ENCODE results near the gene HTRA2.

The HTRA2 gene

GRCh38 chr2:74554820-74555531 lies 25.2 kb downstream of the HTRA2 start:
- TF ChIP-seq MAX (IDR thresholded peaks at IDR 0.05; ENCODE audit: low read depth, low read length): no peak
- TF ChIP-seq POLR2A (IDR thresholded peaks at IDR 0.05; ENCODE audit: extremely low read depth, insufficient read length): peak; percentile 26
- no peak for TF ChIP-seq CTCF (IDR thresholded peaks at IDR 0.05; ENCODE audit: low read depth, low read length)
- peak; percentile 75 for DNase-seq (ENCODE audit: low read depth)
- peak overlapping the region; percentile 96 for H3K4me3 ChIP-seq (ENCODE audit: low read depth, low read length)

- DNase-seq (ENCODE audit: low read depth): peak; percentile 60
- no peak for TF ChIP-seq MAX (IDR thresholded peaks at IDR 0.05; ENCODE audit: low read depth, low read length)
- no peak for TF ChIP-seq CTCF (IDR thresholded peaks at IDR 0.05; ENCODE audit: low read depth, low read length)
- no peak; the same call in 1 of the 2 replicates for TF ChIP-seq MYC (IDR thresholded peaks at IDR 0.05; ENCODE audit: low read depth, low read length)
- no peak for TF ChIP-seq POLR2A (IDR thresholded peaks at IDR 0.05; ENCODE audit: extremely low read depth, insufficient read length)
- H3K4me3 ChIP-seq (ENCODE audit: low read depth, low read length): peak overlapping the region; percentile 96
Measured at GRCh38 chr2:74555610-74556103, 25.9 kb downstream of the HTRA2 start.

- peak overlapping the region; percentile 96 for H3K4me3 ChIP-seq (ENCODE audit: low read depth, low read length)
- TF ChIP-seq MAX (IDR thresholded peaks at IDR 0.05; ENCODE audit: low read depth, low read length): no peak
- TF ChIP-seq MYC (IDR thresholded peaks at IDR 0.05; ENCODE audit: low read depth, low read length): no peak
- TF ChIP-seq POLR2A (IDR thresholded peaks at IDR 0.05; ENCODE audit: extremely low read depth, insufficient read length): no peak
- no peak for TF ChIP-seq CTCF (IDR thresholded peaks at IDR 0.05; ENCODE audit: low read depth, low read length)
- no peak for DNase-seq (ENCODE audit: low read depth)
Measured at GRCh38 chr2:74556159-74556558, 26.4 kb downstream of the HTRA2 start.

- no peak for DNase-seq (ENCODE audit: low read depth)
- H3K4me3 ChIP-seq (ENCODE audit: low read depth, low read length): no peak overlapping the region
- no peak for TF ChIP-seq MAX (IDR thresholded peaks at IDR 0.05; ENCODE audit: low read depth, low read length)
- no peak for TF ChIP-seq MYC (IDR thresholded peaks at IDR 0.05; ENCODE audit: low read depth, low read length)
- no peak for TF ChIP-seq POLR2A (IDR thresholded peaks at IDR 0.05; ENCODE audit: extremely low read depth, insufficient read length)
- no peak for TF ChIP-seq CTCF (IDR thresholded peaks at IDR 0.05; ENCODE audit: low read depth, low read length)
Measured at GRCh38 chr2:74556831-74557370, 27.2 kb downstream of the HTRA2 start.

- no peak for TF ChIP-seq POLR2A (IDR thresholded peaks at IDR 0.05; ENCODE audit: extremely low read depth, insufficient read length)
- TF ChIP-seq MAX (IDR thresholded peaks at IDR 0.05; ENCODE audit: low read depth, low read length): no peak
- TF ChIP-seq CTCF (IDR thresholded peaks at IDR 0.05; ENCODE audit: low read depth, low read length): no peak
- TF ChIP-seq MYC (IDR thresholded peaks at IDR 0.05; ENCODE audit: low read depth, low read length): no peak
- H3K4me3 ChIP-seq (ENCODE audit: low read depth, low read length): no peak overlapping the region
- DNase-seq (ENCODE audit: low read depth): no peak
Measured at GRCh38 chr2:74558284-74559230, 28.8 kb downstream of the HTRA2 start.
